SK-N-SH treated with all-trans-retinoic acid at 6 μM for 48 hours (cell line): ENCODE results near the gene LRPPRC.

Experiments
- ARNTL ChIP-seq: fragments of 450-650 bp; formaldehyde crosslinking; IDR thresholded peaks from 2 replicates; pipeline ENCODE4 v1.5.0; 2020; ENCODE audit warnings: low read depth, mild to moderate bottlenecking, moderate library complexity, borderline replicate concordance
- BACH2 ChIP-seq: fragments of 250-450 bp; sonication (Bioruptor Pico); IDR thresholded peaks from 2 replicates; pipeline ENCODE4 v1.9.0; 2021; ENCODE audit warnings: mild to moderate bottlenecking, borderline replicate concordance
- CREB5 ChIP-seq: fragments of 250-450 bp; sonication (Bioruptor Pico); IDR thresholded peaks from 2 replicates; pipeline ENCODE4 v1.5.1; 2020; ENCODE audit warnings: low read depth, mild to moderate bottlenecking, moderate library complexity
- ESRRG ChIP-seq: fragments of 250-450 bp; sonication (Bioruptor Pico); IDR thresholded peaks from 2 replicates; pipeline ENCODE4 v1.6.1; 2021; ENCODE audit warnings: mild to moderate bottlenecking
- ISL1 ChIP-seq: fragments of 250-450 bp; sonication (Bioruptor Pico); IDR thresholded peaks from 2 replicates; pipeline ENCODE4 v2.1.2; 2022; ENCODE audit warnings: mild to moderate bottlenecking, moderate library complexity
- ZFP30 ChIP-seq: fragments of 450-650 bp; formaldehyde crosslinking; IDR thresholded peaks from 2 replicates; pipeline ENCODE4 v1.5.0; 2022; ENCODE audit warnings: mild to moderate bottlenecking, moderate library complexity
- ZNF8 ChIP-seq: fragments of 450-650 bp; formaldehyde crosslinking; IDR thresholded peaks from 2 replicates; pipeline ENCODE4 v1.5.0; 2020; ENCODE audit warnings: mild to moderate bottlenecking, moderate library complexity
- TF ChIP-seq, protein P1 (sequence below): fragments of 250-450 bp; sonication (Bioruptor Pico); IDR thresholded peaks from 2 replicates; pipeline ENCODE4 v1.8.0; 2020; ENCODE audit warnings: mild to moderate bottlenecking, moderate library complexity, borderline replicate concordance

DNA sequence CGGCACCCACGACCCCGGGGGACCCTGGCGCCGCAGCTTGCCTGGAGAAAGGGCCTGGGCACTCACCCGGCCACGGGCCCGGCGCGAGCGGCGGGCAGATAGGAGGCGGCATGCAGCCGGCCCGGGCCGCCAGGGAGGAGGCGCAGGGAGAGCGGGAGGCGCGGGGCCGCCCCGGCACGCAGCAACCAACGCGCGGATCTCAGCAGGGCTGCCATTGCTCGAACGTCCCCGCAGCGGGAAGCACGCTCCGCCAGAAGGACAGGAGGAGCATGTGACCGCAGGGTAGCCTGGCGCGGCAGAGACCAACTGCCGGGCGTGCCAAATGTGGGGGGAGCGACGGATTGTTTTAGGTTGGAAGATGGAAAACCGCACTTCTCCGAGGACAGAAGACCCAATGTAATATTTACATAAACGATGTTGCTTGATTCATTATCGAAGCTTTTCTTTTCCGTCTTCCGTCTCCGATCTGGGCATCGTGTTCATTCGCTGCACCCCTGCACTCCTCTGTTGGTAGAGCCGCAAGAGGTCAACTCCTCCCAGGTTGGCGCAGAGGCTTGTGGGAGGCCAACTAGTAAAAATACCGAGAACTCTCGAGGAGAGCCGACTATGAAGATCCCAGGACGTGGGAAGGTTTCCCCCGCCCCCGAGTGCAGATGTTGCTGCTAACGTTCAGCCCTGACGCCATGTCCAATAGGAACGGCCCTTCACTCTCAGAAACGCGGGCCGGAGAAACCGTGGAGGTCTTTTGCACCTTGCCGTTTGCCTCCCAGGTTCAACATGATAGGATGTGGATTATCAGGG is at the start of gene LRPPRC:
- TF ChIP-seq BACH2, result no peak
- TF ChIP-seq ESRRG (CRISPR knock-in tag), result no peak
- no peak for TF ChIP-seq ISL1 (CRISPR knock-in tag)
- no peak for TF ChIP-seq ARNTL (CRISPR knock-in tag)
- TF ChIP-seq, protein P1, sequence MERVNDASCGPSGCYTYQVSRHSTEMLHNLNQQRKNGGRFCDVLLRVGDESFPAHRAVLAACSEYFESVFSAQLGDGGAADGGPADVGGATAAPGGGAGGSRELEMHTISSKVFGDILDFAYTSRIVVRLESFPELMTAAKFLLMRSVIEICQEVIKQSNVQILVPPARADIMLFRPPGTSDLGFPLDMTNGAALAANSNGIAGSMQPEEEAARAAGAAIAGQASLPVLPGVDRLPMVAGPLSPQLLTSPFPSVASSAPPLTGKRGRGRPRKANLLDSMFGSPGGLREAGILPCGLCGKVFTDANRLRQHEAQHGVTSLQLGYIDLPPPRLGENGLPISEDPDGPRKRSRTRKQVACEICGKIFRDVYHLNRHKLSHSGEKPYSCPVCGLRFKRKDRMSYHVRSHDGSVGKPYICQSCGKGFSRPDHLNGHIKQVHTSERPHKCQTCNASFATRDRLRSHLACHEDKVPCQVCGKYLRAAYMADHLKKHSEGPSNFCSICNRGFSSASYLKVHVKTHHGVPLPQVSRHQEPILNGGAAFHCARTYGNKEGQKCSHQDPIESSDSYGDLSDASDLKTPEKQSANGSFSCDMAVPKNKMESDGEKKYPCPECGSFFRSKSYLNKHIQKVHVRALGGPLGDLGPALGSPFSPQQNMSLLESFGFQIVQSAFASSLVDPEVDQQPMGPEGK (CRISPR knock-in tag), result no peak
- no peak for TF ChIP-seq CREB5 (CRISPR knock-in tag)
- no peak for TF ChIP-seq ZFP30
- TF ChIP-seq ZNF8 (CRISPR knock-in tag), result no peak; the same call in 1 of the 2 replicates
